Suprapubic skin (tissue), 3 donors: ENCODE results near the gene DNAH14.

Experiments
- CTCF ChIP-seq, 2 donors: fragments of 200-600 bp in 1 of 2; fragments of 450-650 bp in 1 of 2; sonication (generic) in 1 of 2; IDR thresholded peaks; one replicate each; pipeline ENCODE4 v1.5.1; 2016 to 2019; ENCODE audit warnings: antibody characterized with exemption in 2 of 2, mild to moderate bottlenecking in 1 of 2, moderate library complexity in 1 of 2
- POLR2A ChIP-seq, 2 donors: fragments of 450-650 bp; IDR thresholded peaks; one replicate each; pipeline ENCODE4 v1.6.1; 2017; ENCODE audit warnings: antibody characterized with exemption in 2 of 2, mild to moderate bottlenecking in 2 of 2, moderate library complexity in 2 of 2

- TF ChIP-seq POLR2A (IDR thresholded peaks at IDR 0.05) (no peak), CTCF (IDR thresholded peaks at IDR 0.05) (no peak)
Measured at GRCh38 chr1:225437710-225438437, 508.4 kb downstream of the DNAH14 start.
